SK-N-MC (cell line): ENCODE measurements around the gene OGFOD3.
"Not testable (repeated sequence)": the region's sequence is repeated elsewhere in the genome, so short reads cannot be mapped to it uniquely, and the experiment has no call there.

Experiments
- EZH2 ChIP-seq: fragments of 200-600 bp; sonication (generic); IDR thresholded peaks from one replicate; pipeline ENCODE4 v1.6.1; 2017; ENCODE audit warnings: antibody characterized with exemption
- FOXP2 ChIP-seq: optimal IDR thresholded peaks from 2 replicates; pipeline ENCODE3; 2011; ENCODE audit warnings: mild to moderate bottlenecking, moderate library complexity; ENCODE audit not compliant: insufficient read depth; ENCODE audit errors: extremely low read length, control extremely low read depth
- POLR2AphosphoS5 ChIP-seq: IDR thresholded peaks from 2 replicates; pipeline ENCODE4 v1.6.1; 2012; ENCODE audit warnings: mild to moderate bottlenecking, low read depth, low read length, borderline replicate concordance

DNA sequence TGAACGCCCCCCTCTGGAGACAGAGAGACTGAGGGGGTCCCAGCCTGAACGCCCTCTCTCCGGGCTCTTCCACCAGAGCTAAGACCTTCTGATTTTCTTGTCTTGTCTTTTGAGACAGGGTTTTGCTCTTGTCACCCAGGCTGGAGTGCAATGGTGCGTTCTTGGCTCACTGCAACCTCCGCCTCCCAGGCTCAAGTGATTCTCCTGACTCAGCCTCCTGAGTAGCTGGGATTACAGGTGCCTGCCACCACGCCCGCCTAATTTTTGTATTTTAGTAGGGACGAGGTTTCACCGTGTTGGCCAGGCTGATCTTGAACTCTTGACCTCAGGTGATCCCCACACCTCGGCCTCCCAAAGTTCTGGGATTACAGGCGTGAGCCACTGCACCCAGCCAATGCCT is 70.4 kb downstream of the OGFOD3 start:
- TF ChIP-seq EZH2, POLR2AphosphoS5, FOXP2: not testable (repeated sequence)
